HL-60 (cell line): ENCODE measurements around the gene PRDM15.

Experiments
- DNase-seq, 2 experiments: peaks; one replicate each; pipeline ENCODE4 v3.0.0-alpha.2; 2010 to 2020; ENCODE audit warnings: low read depth in 1 of 2, low spot score in 1 of 2
- H3K27ac ChIP-seq: fragments of 250-450 bp; sonication (Bioruptor Pico); replicated peaks from 2 replicates; pipeline ENCODE4 v1.5.1; 2020; ENCODE audit warnings: mild to moderate bottlenecking, moderate library complexity
- H3K27me3 ChIP-seq: fragments of 250-450 bp; sonication (Bioruptor Pico); 2 replicates; pipeline ENCODE4 v1.5.1; 2021; ENCODE audit warnings: mild to moderate bottlenecking, moderate library complexity; ENCODE audit not compliant: insufficient read depth, poor library complexity, severe bottlenecking
- H3K4me3 ChIP-seq: replicated peaks from 2 replicates; pipeline ENCODE4 v1.5.1; 2011; ENCODE audit warnings: mild to moderate bottlenecking, control low read depth, low read length; ENCODE audit not compliant: insufficient read depth
- CTCF ChIP-seq: IDR thresholded peaks from one replicate; pipeline ENCODE4 v1.5.1; 2011; ENCODE audit warnings: low read length, control low read depth, inconsistent platforms; ENCODE audit not compliant: insufficient read depth
- GABPA ChIP-seq: IDR thresholded peaks from 2 replicates; pipeline ENCODE4 v1.6.1; 2012; ENCODE audit warnings: low read depth
- POLR2AphosphoS5 ChIP-seq: IDR thresholded peaks from 2 replicates; pipeline ENCODE4 v1.6.1; 2012; ENCODE audit warnings: low read depth
- SPI1 ChIP-seq: IDR thresholded peaks from 2 replicates; pipeline ENCODE4 v1.6.1; 2012; ENCODE audit warnings: low read depth, mild to moderate bottlenecking, borderline replicate concordance
- TF ChIP-seq, protein P1 (sequence below): IDR thresholded peaks from 2 replicates; pipeline ENCODE4 v1.6.1; 2012; ENCODE audit warnings: low read depth; ENCODE audit not compliant: insufficient replicate concordance

The PRDM15 gene

GRCh38 chr21:41821756-41822431, 57.2 kb downstream of the PRDM15 start:
- TF ChIP-seq GABPA (no peak), POLR2AphosphoS5 (no peak), SPI1 (no peak), CTCF (no peak)
- TF ChIP-seq, protein P1, sequence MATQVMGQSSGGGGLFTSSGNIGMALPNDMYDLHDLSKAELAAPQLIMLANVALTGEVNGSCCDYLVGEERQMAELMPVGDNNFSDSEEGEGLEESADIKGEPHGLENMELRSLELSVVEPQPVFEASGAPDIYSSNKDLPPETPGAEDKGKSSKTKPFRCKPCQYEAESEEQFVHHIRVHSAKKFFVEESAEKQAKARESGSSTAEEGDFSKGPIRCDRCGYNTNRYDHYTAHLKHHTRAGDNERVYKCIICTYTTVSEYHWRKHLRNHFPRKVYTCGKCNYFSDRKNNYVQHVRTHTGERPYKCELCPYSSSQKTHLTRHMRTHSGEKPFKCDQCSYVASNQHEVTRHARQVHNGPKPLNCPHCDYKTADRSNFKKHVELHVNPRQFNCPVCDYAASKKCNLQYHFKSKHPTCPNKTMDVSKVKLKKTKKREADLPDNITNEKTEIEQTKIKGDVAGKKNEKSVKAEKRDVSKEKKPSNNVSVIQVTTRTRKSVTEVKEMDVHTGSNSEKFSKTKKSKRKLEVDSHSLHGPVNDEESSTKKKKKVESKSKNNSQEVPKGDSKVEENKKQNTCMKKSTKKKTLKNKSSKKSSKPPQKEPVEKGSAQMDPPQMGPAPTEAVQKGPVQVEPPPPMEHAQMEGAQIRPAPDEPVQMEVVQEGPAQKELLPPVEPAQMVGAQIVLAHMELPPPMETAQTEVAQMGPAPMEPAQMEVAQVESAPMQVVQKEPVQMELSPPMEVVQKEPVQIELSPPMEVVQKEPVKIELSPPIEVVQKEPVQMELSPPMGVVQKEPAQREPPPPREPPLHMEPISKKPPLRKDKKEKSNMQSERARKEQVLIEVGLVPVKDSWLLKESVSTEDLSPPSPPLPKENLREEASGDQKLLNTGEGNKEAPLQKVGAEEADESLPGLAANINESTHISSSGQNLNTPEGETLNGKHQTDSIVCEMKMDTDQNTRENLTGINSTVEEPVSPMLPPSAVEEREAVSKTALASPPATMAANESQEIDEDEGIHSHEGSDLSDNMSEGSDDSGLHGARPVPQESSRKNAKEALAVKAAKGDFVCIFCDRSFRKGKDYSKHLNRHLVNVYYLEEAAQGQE, result no peak
- no peak overlapping the region for H3K27ac ChIP-seq
- no peak for DNase-seq

GRCh38 chr21:41821081-41821755, 57.9 kb downstream of the PRDM15 start:
- DNase-seq, result no peak
- TF ChIP-seq GABPA (no peak), CTCF (no peak), POLR2AphosphoS5 (no peak), SPI1 (no peak)
- TF ChIP-seq, protein P1, result no peak
- no peak overlapping the region for H3K27ac ChIP-seq

More at GRCh38 chr21:41821756-41822431, 57.2 kb downstream of the PRDM15 start:
- no peaks in the 10 kb centered on the region for H3K27me3 ChIP-seq
- no peak overlapping the region for H3K4me3 ChIP-seq

DNA sequence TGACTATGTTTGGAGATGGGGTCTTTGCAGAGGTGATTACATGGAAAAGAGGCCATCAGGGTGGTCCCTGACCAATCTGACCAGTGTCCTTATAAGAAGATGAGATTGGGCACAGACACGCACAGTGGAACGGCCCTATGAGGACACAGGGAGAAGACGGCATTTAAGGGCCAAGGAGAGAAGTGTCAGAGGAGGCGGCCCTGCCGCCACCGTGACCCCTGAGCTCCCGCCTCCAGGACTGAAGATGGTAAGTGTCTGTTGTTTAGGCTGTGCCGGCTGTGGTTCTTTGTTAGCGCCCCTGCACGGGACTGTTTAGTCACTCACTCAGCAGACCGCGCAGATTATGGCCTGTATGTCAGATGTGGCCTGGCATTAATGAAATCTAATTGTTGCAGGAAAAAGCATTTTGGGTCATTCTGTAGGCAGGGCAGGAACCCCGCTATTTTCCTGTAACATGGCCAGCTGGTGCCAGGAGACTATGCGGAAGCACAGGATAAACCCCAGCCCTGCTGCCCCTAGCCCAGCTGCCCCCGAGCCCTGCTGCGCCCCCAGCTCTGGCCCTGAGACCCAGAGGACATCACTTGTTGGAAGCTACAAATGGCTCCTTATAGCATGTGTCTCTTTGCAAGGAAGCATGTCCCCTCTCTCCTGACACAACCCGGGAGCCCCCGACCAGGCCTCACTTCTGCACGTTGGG, 58.6 kb downstream of the PRDM15 start:
- Histone ChIP-seq H3K4me3 (no peak overlapping the region), H3K27ac (no peak overlapping the region), H3K27me3 (no peaks in the 10 kb centered on the region)
- no peak for DNase-seq
- TF ChIP-seq POLR2AphosphoS5 (no peak), SPI1 (no peak), CTCF (no peak)
- TF ChIP-seq, protein P1, result no peak

More at GRCh38 chr21:41821081-41821755, 57.9 kb downstream of the PRDM15 start:
- H3K27me3 ChIP-seq, result no peaks in the 10 kb centered on the region
- H3K4me3 ChIP-seq, result no peak overlapping the region
